Thoracic aorta (tissue), 2 donors: Measurements from ENCODE around the gene CTBP2. TPM values are rescaled to one million over a fixed set of nuclear protein-coding genes. Genes with fewer than 3 reads are reported as not detected.

Experiments
- ATAC-seq: fragments of 150-250 bp; one replicate; pipeline ENCODE4 v1.8.0; 2017; ENCODE audit warnings: low read depth; ENCODE audit not compliant: insufficient number of reproducible peaks, low FRiP score
- DNase-seq: peaks from one replicate; pipeline ENCODE4 v3.0.0-alpha.2; 2020; ENCODE audit warnings: low spot score
- H3K27ac ChIP-seq, 2 donors: fragments of 200-600 bp; sonication (generic); 1 replicate in 1 of 2; 2 replicates in 1 of 2; pipeline ENCODE4 v1.5.1; 2016; ENCODE audit warnings: mild to moderate bottlenecking in 2 of 2, moderate library complexity in 2 of 2
- H3K27me3 ChIP-seq: fragments of 200-600 bp; sonication (generic); replicated peaks from 2 replicates; pipeline ENCODE4 v1.6.0; 2016; ENCODE audit warnings: mild to moderate bottlenecking; ENCODE audit not compliant: insufficient read depth
- H3K36me3 ChIP-seq: fragments of 200-600 bp; sonication (generic); one replicate; pipeline ENCODE4 v1.5.1; 2016
- H3K4me1 ChIP-seq, 2 donors: fragments of 200-600 bp; sonication (generic); 1 replicate in 1 of 2; 2 replicates in 1 of 2; pipeline versions ENCODE4 v1.5.1 to v1.6.0; 2016; ENCODE audit warnings: low read depth in 2 of 2, mild to moderate bottlenecking in 1 of 2; ENCODE audit not compliant: control insufficient read depth in 1 of 2
- H3K4me3 ChIP-seq: fragments of 200-600 bp; sonication (generic); 2 replicates; pipeline ENCODE4 v1.5.1; 2016; ENCODE audit warnings: mild to moderate bottlenecking
- H3K9me3 ChIP-seq: fragments of 200-600 bp; sonication (generic); 2 replicates; pipeline ENCODE4 v1.5.1; 2016
- total RNA-seq, 2 donors: library from RNA; depleted of rRNA; stranded (reverse); fragments of >200 nt; gene quantifications; one replicate each; pipeline versions ENCODE4 v1.1.0 to v1.2.3, GENCODE V29; 2016
- TF ChIP-seq, protein P1 (sequence below): fragments of 200-600 bp; sonication (generic); IDR thresholded peaks from one replicate; pipeline ENCODE4 v1.5.1; 2019; ENCODE audit warnings: antibody characterized with exemption

Gene CTBP2
- total RNA-seq, 2 donors from 2014 or later = 62.8 to 80.6 TPM

DNA sequence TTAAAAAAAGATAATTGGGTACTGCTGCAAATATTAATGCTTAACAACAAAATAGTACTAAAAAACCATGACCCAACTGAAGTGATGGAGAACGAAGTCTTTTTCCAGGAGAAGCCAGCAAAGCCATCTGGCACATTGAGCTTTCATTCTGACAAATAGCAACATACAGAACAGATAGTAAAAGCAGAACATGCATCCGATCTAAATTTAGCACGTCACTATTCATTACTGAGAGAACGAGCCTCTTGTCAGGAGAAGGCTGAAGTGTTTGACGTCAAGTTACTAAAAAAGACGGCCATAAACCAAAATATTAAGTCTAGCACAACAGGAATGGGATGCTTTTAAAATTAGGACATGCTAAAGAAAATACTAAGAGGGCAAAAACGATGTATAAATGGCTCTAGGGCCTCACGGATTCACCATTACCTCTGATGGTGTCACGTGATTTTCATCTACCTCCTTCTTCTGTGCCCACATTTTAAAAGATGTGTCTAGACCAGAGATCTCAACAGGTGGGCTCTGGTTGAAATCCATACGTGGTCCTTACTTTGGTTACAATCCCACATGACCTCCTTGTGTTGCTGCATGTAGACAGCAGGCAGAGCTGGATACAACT lies 52.3 kb downstream of the CTBP2 start:
- H3K27me3 ChIP-seq = no peaks in the 10 kb centered on the region
- H3K4me3 ChIP-seq = no peak overlapping the region
- no peak for DNase-seq
- H3K36me3 ChIP-seq = peaks cover 11% of the 10 kb centered on the region
- TF ChIP-seq, protein P1, sequence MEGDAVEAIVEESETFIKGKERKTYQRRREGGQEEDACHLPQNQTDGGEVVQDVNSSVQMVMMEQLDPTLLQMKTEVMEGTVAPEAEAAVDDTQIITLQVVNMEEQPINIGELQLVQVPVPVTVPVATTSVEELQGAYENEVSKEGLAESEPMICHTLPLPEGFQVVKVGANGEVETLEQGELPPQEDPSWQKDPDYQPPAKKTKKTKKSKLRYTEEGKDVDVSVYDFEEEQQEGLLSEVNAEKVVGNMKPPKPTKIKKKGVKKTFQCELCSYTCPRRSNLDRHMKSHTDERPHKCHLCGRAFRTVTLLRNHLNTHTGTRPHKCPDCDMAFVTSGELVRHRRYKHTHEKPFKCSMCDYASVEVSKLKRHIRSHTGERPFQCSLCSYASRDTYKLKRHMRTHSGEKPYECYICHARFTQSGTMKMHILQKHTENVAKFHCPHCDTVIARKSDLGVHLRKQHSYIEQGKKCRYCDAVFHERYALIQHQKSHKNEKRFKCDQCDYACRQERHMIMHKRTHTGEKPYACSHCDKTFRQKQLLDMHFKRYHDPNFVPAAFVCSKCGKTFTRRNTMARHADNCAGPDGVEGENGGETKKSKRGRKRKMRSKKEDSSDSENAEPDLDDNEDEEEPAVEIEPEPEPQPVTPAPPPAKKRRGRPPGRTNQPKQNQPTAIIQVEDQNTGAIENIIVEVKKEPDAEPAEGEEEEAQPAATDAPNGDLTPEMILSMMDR = no peak
- ATAC-seq = no peak
- H3K9me3 ChIP-seq = no peaks in the 10 kb centered on the region
- peaks cover 0 to 12% of the 10 kb centered on the region in 2 donors for H3K4me1 ChIP-seq
- no peak overlapping the region for H3K27ac ChIP-seq

DNA sequence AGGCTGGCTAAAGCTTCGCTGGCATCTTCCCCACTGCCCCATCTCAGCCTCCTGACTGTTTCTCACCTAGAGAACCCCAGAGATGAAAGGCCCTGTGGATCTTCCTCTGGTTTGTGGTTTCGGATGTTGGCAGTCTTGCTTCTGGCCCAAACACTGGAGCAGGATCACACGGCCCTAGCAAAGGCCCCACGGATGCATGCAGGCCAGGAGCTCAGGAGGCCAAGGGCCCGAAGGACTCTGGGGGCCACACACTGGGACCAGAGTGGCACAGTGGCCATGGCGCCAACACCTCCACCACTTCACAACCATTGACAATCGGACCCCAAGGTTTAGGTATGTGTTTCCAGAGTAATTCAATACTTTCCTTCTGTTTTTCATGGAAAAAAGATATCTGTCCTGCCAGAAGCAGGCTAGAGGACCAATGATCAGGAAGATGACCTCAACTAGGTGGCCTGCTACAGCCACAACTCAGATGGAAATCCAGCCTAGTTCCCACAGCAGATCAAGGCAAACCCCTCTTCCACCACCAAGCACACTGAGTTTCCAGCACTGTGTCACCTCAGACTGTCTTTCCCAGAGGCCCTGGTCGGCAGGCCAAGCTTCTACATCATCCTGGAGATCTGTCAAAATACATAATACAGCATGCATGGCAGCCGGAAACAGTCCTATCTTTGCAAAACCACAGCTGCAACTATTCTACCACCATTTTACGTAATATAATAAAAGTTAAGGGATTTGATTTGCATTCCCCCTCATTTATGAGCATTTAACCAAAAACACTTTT lies 53.0 kb downstream of the CTBP2 start:
- Histone ChIP-seq H3K4me3 (no peak overlapping the region), H3K4me1 (peaks cover 0 to 11% of the 10 kb centered on the region in 2 donors), H3K27me3 (no peaks in the 10 kb centered on the region), H3K36me3 (peaks cover 11% of the 10 kb centered on the region), H3K27ac (no peak overlapping the region), H3K9me3 (no peaks in the 10 kb centered on the region)
- TF ChIP-seq, protein P1 = no peak
- no peak for ATAC-seq
- DNase-seq = no peak

DNA sequence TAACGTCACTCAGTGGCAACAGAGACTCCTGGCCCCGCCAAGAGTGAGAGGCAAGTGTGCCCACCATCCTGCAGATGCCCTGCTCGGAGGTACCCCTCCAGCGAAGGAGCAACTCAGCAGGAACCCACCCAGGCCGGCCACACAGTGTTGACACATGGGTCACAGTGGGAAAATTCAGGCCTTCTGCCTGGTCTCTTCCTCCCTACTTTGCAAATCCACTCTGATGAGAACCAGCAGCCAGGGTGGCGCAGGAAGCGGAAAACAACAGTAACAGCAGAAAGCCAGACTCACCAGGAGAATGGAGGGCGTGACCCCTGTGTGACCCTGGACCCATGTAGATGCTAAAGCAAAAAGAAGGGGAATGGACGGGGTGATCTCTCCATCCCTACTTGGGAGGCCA lies 53.8 kb downstream of the CTBP2 start:
- TF ChIP-seq, protein P1 = no peak
- Histone ChIP-seq H3K4me3 (no peak overlapping the region), H3K36me3 (peaks cover 11% of the 10 kb centered on the region), H3K27ac (no peak overlapping the region), H3K9me3 (no peaks in the 10 kb centered on the region), H3K27me3 (no peaks in the 10 kb centered on the region), H3K4me1 (peaks cover 0 to 11% of the 10 kb centered on the region in 2 donors)
- no peak for DNase-seq
- no peak for ATAC-seq

DNA sequence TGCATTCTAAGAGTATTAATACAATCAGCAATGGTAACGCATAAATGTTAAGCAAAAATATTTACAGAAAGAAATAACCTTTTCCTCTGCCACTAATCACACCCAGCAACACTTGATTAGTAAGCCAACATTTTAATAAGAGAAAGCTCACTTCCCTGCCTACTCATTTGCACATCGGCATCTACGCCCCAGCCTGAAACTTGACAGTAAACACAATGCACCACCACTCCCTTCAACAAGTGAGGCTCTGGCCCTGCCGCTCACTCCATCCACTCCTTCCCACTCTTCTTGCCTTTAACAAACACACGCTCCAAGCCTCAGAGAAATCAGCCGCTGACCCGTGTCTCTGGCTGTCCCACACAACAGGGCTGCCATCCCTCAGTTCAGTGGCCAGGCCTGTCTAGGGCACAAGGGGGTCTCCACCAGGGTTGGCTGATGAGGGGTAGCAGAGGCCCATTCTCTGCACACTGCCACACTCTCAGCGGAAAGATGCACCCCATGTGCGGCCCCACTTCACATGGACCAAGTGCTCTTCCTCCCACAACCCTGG lies 54.6 kb downstream of the CTBP2 start:
- ATAC-seq = no peak
- no peak for DNase-seq
- Histone ChIP-seq H3K27ac (no peak overlapping the region), H3K4me3 (no peak overlapping the region), H3K9me3 (no peaks in the 10 kb centered on the region), H3K4me1 (peaks cover 0 to 11% of the 10 kb centered on the region in 2 donors), H3K27me3 (no peaks in the 10 kb centered on the region), H3K36me3 (peaks cover 11% of the 10 kb centered on the region)
- TF ChIP-seq, protein P1 = no peak

DNA sequence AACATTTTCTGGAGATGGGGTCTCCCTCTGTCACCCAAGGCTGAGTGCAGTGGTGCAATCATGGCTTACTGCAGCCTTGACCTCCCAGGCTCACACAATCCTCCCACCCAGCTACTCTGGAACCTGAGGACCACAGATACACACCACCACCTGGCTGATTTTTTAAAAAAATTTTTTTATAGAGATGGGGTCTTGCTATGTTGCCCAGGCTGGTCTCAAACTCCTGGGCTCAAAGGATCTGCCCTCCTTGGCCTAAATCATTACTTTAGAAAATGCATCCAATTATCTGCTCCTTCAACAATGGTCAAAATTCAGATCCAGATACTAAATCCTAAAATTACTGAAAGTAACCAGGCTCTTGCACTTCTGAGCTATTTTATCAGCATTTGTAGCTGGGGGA lies 55.2 kb downstream of the CTBP2 start:
- H3K27ac ChIP-seq = no peak overlapping the region
- no peaks in the 10 kb centered on the region for H3K9me3 ChIP-seq
- H3K4me3 ChIP-seq = no peak overlapping the region
- TF ChIP-seq, protein P1 = no peak
- H3K27me3 ChIP-seq = no peaks in the 10 kb centered on the region
- peaks cover 0 to 11% of the 10 kb centered on the region in 2 donors for H3K4me1 ChIP-seq
- no peak for ATAC-seq
- DNase-seq = no peak
- H3K36me3 ChIP-seq = peaks cover 11% of the 10 kb centered on the region
